ENCODE measurements around the gene KANK3.
A peak's percentile ranks its signal among the peaks of the same experiment; 100 is the strongest.
"Not testable (repeated sequence)": the region's sequence is repeated elsewhere in the genome, so short reads cannot be mapped to it uniquely, and the experiment has no call there.

Gene KANK3

GRCh38 chr19:8316351-8317125 lies 26.5 kb downstream of the KANK3 start:
- DNase-seq (ENCODE audit: low read depth): no peak

DNA sequence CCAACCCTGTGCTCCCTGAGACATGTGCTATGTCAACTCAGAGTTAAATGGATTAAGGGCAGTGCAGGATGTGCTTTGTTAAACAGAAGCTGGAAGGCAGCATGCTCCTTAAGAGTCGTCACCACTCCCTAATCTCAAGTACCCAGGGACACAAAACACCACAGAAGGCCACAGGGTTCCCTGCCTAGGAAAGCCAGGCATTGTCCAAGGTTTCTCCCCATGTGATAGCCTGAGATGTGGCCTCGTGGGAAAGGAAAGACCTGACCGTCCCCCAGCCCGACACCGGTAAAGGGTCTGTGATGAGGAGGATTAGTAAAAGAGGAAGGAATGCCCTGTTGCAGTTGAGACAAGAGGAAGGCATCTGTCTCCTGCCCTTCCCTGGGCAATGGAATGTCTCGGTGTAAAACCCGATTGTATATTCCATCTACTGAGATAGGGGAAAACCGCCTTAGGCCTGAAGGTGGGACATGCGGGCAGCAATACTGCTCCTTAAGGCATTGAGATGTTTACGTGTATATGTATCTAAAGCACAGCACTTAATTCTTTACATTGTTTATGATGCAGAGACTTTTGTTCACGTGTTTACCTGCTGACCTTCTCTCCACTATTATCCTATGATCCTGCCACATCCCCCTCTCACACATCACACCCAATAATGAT lies 28.0 kb downstream of the KANK3 start:
- not testable (repeated sequence) for DNase-seq (ENCODE audit: low read depth)

DNA sequence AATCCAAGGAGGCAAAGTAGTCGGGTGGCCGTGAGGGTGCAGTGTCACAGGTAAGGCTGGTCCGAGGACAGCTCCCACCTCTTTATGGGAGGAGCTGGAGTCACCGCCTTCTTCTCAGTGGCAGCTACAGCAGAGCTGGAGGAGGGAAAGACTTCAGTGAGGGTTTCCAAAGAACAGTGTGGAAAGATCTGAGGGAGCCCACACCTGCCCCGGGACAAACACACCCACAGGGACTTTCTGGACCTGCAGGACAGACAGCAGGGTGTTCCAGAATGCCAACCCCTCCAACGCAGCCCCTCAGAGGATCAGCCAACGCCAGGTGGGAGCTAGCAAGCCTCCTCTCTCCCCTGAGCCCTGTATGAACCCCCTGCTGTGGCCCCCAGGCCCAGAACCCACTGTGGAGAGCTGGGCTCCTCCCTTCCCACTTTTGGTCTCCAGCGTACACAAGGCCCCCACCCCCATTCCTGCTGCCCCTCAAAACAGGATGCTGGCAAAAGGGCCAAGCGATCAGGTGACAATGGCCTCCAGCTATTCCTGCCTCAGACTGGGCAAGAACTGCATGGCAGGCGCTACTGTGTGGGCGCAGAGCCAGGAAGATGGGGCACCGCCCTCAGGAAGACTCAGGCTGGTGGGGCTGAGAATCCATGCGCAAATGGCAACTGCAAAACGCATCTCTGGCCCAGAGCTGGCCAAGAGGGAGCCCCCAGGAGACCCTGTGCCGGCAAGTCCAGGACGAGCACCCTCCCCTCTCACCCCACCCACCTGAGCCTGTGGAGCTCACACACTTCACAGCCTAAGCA lies 31.4 kb downstream of the KANK3 start:
- DNase-seq (ENCODE audit: low read depth): no peak

DNA sequence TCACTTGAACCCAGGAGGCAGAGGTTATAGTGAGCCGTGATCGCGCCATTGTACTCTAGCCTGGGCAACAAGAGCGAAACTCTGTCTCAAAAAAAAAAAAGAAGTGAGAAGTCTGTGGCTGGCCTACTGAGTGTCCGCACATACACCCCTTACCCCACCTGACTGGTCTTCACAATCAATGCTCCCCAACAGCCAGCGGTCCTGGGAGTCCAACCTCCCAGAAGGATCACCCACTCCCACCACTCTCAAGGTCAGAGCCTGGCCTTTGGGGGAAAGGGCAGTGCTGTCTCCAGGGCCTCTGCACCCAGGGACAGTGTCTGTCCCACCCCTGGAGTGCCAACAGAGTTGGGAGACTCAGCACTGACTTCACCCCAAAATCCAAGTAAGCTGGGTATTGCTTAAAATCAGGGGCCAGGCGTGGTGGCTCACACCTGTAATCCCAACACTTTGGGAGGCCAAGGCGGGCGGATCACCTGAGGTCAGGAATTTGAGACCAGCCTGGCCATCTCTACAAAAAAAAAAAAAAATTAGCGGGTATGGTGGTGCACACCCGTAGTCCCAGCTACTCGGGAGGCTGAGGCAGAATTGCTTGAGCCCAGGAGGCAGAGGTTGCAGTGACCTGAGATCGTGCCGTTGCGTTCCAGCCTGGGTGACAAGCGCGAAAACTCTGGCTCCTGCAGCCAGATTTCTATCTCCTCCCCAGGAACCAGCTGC lies 32.6 kb downstream of the KANK3 start:
- DNase-seq (ENCODE audit: low read depth): no peak

DNA sequence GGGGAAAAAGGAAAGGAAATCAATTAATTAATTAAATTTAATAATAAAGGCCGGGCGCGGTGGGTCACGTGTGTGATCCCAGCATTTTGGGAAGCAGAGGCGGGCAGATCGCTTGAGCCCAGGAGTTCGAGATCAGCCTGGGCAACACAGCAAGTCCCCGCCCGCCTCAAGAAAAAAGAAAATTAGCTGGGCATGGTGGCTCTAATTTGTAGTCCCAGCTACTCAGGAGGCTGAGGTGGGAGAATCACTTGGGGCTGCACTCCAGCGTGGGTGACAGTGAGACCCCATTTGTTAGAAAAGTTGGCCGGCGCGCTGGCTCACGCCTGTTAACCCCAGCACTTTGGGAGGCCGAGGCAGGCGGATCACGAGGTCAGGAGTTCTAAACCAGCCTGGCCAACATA lies 34.2 kb downstream of the KANK3 start:
- DNase-seq (ENCODE audit: low read depth): no peak

DNA sequence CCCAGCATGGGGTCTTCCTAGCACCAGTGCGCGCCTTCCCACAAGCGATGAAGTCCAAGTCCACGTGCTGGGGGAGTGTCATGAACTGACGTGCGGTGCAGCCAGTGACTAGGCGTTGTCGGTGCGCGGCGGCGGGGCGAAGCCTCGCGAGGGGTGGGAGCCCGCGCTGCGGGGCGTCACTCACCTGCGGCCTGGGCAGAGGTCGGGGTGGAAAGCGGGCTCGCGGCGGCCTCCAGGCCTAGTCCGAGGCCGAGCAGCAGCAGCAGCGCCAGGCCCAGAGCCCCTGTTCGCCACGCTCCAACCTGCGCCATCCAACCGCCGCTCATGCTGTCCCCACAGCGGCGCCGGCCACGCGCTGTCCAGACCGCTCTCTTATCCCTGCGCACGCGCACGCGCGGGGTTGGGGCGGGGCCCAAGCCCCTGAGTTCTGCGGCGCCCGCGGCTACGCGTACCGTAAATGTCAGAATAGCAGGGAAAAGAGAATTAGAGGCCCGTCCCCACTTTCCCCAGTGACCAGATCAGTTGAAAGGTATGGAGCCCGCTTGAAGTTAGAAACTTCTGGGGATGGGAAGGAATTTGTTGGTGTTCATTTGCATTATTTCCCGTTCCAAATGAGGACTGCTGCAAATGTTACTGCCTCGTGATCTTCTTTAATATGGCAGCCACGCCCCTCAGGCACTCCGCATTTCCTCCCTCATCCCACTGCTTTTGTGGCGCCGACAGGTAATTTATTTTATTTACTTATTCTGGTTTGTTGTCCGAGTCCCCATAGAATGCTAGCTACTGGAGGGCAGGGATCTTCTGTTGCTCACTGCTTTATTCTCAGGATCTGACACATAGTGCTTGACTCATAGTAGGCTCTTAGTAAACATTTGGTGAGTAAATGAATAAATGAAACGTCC lies 34.8 kb downstream of the KANK3 start, which contains the start of gene CD320:
TSS of gene CD320 (minus strand) at position 394 of the 902 bp plus-strand sequence. CDS start at position 326, 68 bp downstream.
- peak; percentile 81 for DNase-seq (ENCODE audit: low read depth)

DNA sequence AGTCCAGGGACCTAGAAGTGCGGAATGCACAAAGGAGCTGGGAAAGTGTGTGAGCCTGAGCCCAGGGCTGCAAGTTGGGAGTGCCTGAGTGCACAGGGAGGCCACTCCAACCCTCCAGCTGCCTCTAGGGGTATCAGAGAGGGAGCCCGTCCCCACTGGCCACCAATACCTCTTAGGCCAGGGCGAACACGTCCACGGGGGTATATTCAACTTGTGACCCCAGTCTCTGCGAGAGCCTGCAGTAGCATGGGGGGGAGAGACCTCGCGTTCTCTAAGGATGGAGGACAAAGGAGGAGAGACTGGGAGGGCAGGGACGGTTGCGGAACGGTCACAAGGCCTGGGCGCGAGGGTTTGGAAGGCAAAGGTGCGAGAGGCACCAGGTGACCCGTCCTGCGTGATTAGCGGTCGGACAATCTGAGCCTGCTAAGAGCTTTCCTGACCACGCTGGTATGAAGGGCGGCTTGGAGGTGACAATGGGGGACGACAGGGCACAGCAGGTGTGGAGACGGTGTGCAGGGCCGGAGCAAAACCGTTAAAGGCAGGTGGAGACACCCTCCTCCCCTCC lies 35.6 kb downstream of the KANK3 start:
- no peak for DNase-seq (ENCODE audit: low read depth)

- DNase-seq (ENCODE audit: low read depth): no peak
Measured at GRCh38 chr19:8306235-8307054, 36.6 kb downstream of the KANK3 start.

GRCh38 chr19:8305798-8306197 lies 37.3 kb downstream of the KANK3 start:
- DNase-seq (ENCODE audit: low read depth): no peak

DNA sequence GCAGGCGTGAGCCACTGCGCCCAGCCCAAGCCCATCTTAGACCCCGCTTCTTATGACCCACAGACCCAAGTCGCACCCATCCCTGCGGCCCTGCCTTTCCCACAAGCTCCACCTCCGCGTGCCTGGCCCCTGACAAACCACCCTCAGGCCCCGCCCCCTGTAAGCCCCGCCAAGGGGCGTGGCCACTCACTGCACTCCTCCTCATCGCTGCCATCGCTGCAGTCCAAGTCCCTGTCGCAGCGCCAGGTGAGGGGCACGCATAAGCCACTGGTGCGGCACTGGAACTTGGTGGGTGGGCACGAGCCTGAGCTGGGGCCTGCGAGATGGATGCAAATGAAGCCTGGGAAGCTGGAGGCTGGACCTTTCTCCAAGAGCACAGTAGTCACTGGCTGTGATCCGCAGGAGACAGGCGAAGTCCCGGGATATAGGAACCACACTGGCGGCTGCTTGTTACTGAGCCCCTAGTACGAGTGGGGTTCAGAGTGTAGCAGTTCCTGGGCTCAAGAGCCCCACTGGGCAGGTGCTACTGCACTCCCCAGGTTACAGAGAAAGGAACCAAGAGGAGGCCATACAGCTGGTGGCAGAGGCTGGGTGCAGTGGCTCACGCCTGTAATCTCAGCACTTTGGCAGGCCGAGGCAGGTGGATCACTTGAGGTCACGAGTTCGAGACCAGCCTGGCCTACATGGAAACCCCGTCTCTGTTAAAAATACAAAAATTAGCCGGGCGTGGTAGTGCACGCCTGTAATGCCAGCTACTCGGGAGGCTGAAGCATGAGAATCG lies 38.0 kb downstream of the KANK3 start:
- peak; percentile 16 for DNase-seq (ENCODE audit: low read depth)

- no peak for DNase-seq (ENCODE audit: low read depth)
Measured at GRCh38 chr19:8302734-8303133, 40.3 kb downstream of the KANK3 start.

GRCh38 chr19:8302357-8302691 lies 40.7 kb downstream of the KANK3 start:
- DNase-seq (ENCODE audit: low read depth): no peak

GRCh38 chr19:8291337-8291736 lies 51.7 kb downstream of the KANK3 start:
- DNase-seq (ENCODE audit: low read depth): not testable (repeated sequence)

DNA sequence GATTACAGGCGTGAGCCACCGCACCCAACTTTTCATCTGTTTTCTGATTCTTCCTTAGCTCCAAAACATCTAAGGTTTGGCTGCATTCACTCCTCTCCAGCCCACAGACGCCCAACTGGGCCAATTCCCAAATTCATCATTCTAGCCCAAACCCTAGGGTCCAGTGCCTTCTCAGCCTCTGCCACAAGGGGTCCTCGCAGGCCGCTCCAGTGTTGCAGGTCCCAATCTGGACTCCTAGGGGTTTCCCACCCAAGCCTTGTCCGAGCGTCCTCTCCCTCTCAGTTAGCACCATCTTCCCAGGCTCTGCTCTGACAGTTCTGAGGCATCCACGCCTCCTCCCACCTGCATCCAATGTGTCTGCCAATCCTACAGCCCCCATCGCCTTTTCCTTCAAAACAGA lies 66.6 kb downstream of the KANK3 start:
- not testable (repeated sequence) for DNase-seq (ENCODE audit: low read depth)

All from activated T-cell treated with anti-CD3 and anti-CD28 coated beads for 24 hours (primary cell).